IPS DF 6.9 (cell line): ENCODE results near the gene RMND5A.

ENCODE experiments used
- DNase-seq: peaks from one replicate; pipeline ENCODE4 v3.0.0-alpha.2; 2013; ENCODE audit warnings: low read depth, low spot score
- H3K27ac ChIP-seq: one replicate; pipeline ENCODE4 v1.5.1; 2013; ENCODE audit warnings: low read length, control low read depth
- H3K27me3 ChIP-seq: 2 replicates; pipeline ENCODE4 v1.6.1; 2013; ENCODE audit warnings: mild to moderate bottlenecking, low read length; ENCODE audit not compliant: control insufficient read depth, insufficient read depth
- H3K36me3 ChIP-seq: 2 replicates; pipeline ENCODE4 v1.6.1; 2013; ENCODE audit warnings: low read length; ENCODE audit not compliant: control insufficient read depth, insufficient read depth
- H3K4me1 ChIP-seq: 2 replicates; pipeline ENCODE4 v1.6.1; 2013; ENCODE audit warnings: low read length; ENCODE audit not compliant: control insufficient read depth, insufficient read depth
- H3K4me3 ChIP-seq: 2 replicates; pipeline ENCODE4 v1.5.1; 2013; ENCODE audit warnings: mild to moderate bottlenecking, low read length
- H3K9me3 ChIP-seq: 2 replicates; pipeline ENCODE4 v1.6.1; 2013; ENCODE audit warnings: low read length, inconsistent platforms; ENCODE audit not compliant: control insufficient read depth, insufficient read depth
- WGBS: extraction: QIAGEN DNeasy Blood & Tissue Kit; methylation state at CpG from one replicate; pipeline ENCODE4 v1.1.7; 2013; ENCODE audit warnings: mixed read lengths, missing lambda C conversion rate; ENCODE audit not compliant: insufficient read length, insufficient coverage; 5-methylcytosine and 5-hydroxymethylcytosine counted together

Gene RMND5A

GRCh38 chr2:86809481-86810121, 89.5 kb downstream of the RMND5A start:
- DNase-seq = no peak
- Histone ChIP-seq H3K27me3 (no peaks in the 10 kb centered on the region), H3K36me3 (no peaks in the 10 kb centered on the region), H3K9me3 (no peaks in the 10 kb centered on the region), H3K27ac (no peak overlapping the region), H3K4me3 (no peak overlapping the region), H3K4me1 (no peaks in the 10 kb centered on the region)
- no CpG with 5 or more reads among the region's 43 CpGs for WGBS

GRCh38 chr2:86815611-86816010, 95.5 kb downstream of the RMND5A start:
- Histone ChIP-seq H3K27me3 (no peaks in the 10 kb centered on the region; the same call in 1 of the 2 replicates), H3K27ac (no peak overlapping the region)
- no CpG with 5 or more reads among the region's 1 CpG for WGBS

GRCh38 chr2:86818114-86818801, 98.2 kb downstream of the RMND5A start:
- Histone ChIP-seq H3K4me3 (no peak overlapping the region), H3K27ac (no peak overlapping the region), H3K9me3 (no peaks in the 10 kb centered on the region), H3K36me3 (no peaks in the 10 kb centered on the region), H3K4me1 (no peaks in the 10 kb centered on the region), H3K27me3 (no peaks in the 10 kb centered on the region; the same call in 1 of the 2 replicates)
- WGBS = no CpG with 5 or more reads among the region's 4 CpGs
- no peak for DNase-seq

More at GRCh38 chr2:86815611-86816010, 95.5 kb downstream of the RMND5A start:
- H3K9me3 ChIP-seq = no peaks in the 10 kb centered on the region
- no peaks in the 10 kb centered on the region for H3K36me3 ChIP-seq
- DNase-seq = no peak
- H3K4me3 ChIP-seq = no peak overlapping the region
- no peaks in the 10 kb centered on the region for H3K4me1 ChIP-seq

GRCh38 chr2:86818957-86819356, 98.9 kb downstream of the RMND5A start:
- DNase-seq = no peak
- no CpG with 5 or more reads among the region's 2 CpGs for WGBS

GRCh38 chr2:86821306-86821705, 101.2 kb downstream of the RMND5A start:
- no peak for DNase-seq
- Histone ChIP-seq H3K4me1 (no peaks in the 10 kb centered on the region), H3K4me3 (no peak overlapping the region), H3K27ac (no peak overlapping the region), H3K36me3 (no peaks in the 10 kb centered on the region), H3K27me3 (no peaks in the 10 kb centered on the region; the same call in 1 of the 2 replicates), H3K9me3 (no peaks in the 10 kb centered on the region)
- no CpG with 5 or more reads among the region's 13 CpGs for WGBS

More at GRCh38 chr2:86818957-86819356, 98.9 kb downstream of the RMND5A start:
- no peaks in the 10 kb centered on the region for H3K9me3 ChIP-seq
- no peaks in the 10 kb centered on the region for H3K4me1 ChIP-seq
- H3K27ac ChIP-seq = no peak overlapping the region
- H3K4me3 ChIP-seq = no peak overlapping the region
- H3K27me3 ChIP-seq = no peaks in the 10 kb centered on the region; the same call in 1 of the 2 replicates
- no peaks in the 10 kb centered on the region for H3K36me3 ChIP-seq

- Histone ChIP-seq H3K9me3 (no peaks in the 10 kb centered on the region), H3K27ac (no peak overlapping the region), H3K4me3 (no peak overlapping the region), H3K4me1 (no peaks in the 10 kb centered on the region), H3K36me3 (no peaks in the 10 kb centered on the region), H3K27me3 (no peaks in the 10 kb centered on the region; the same call in 1 of the 2 replicates)
- whole genome bisulfite sequencing = no CpG with 5 or more reads among the region's 6 CpGs
- no peak for DNase-seq
Observed at GRCh38 chr2:86821842-86822241, 101.8 kb downstream of the RMND5A start.

GRCh38 chr2:86822668-86823345, 102.7 kb downstream of the RMND5A start:
- H3K27me3 ChIP-seq = no peaks in the 10 kb centered on the region; the same call in 1 of the 2 replicates
- H3K4me3 ChIP-seq = no peak overlapping the region
- H3K36me3 ChIP-seq = no peaks in the 10 kb centered on the region
- DNase-seq = no peak
- no peaks in the 10 kb centered on the region for H3K9me3 ChIP-seq
- no CpG with 5 or more reads among the region's 3 CpGs for WGBS
- no peak overlapping the region for H3K27ac ChIP-seq
- no peaks in the 10 kb centered on the region for H3K4me1 ChIP-seq

- H3K4me1 ChIP-seq = no peaks in the 10 kb centered on the region
- no peaks in the 10 kb centered on the region for H3K9me3 ChIP-seq
- no peak overlapping the region for H3K27ac ChIP-seq
- DNase-seq = no peak
- no peak overlapping the region for H3K4me3 ChIP-seq
- H3K36me3 ChIP-seq = no peaks in the 10 kb centered on the region
- no peaks in the 10 kb centered on the region for H3K27me3 ChIP-seq
- no CpG with 5 or more reads among the region's 11 CpGs for WGBS
Observed at GRCh38 chr2:86825036-86825692, 105.1 kb downstream of the RMND5A start.

GRCh38 chr2:86825693-86826381, 105.7 kb downstream of the RMND5A start:
- DNase-seq = no peak

GRCh38 chr2:86826951-86827350, 106.9 kb downstream of the RMND5A start:
- H3K36me3 ChIP-seq = no peaks in the 10 kb centered on the region
- H3K27me3 ChIP-seq = no peaks in the 10 kb centered on the region
- no peak overlapping the region for H3K4me3 ChIP-seq
- no peaks in the 10 kb centered on the region for H3K9me3 ChIP-seq
- DNase-seq = no peak
- no peaks in the 10 kb centered on the region for H3K4me1 ChIP-seq
- WGBS = no CpG with 5 or more reads among the region's 4 CpGs
- H3K27ac ChIP-seq = no peak overlapping the region

More at GRCh38 chr2:86825693-86826381, 105.7 kb downstream of the RMND5A start:
- Histone ChIP-seq H3K27ac (no peak overlapping the region), H3K9me3 (no peaks in the 10 kb centered on the region), H3K27me3 (no peaks in the 10 kb centered on the region), H3K36me3 (no peaks in the 10 kb centered on the region), H3K4me3 (no peak overlapping the region), H3K4me1 (no peaks in the 10 kb centered on the region)
- no CpG with 5 or more reads among the region's 16 CpGs for WGBS
